ENCODE measurements around the gene SECISBP2.

Gene SECISBP2

GRCh38 chr9:89390578-89391116 is 72.3 kb downstream of the SECISBP2 start:
- intact Hi-C loops (cut with DNase I), result no loop called here
- no peak for DNase-seq

- no peak for DNase-seq
- intact Hi-C loops (cut with DNase I), result no loop called here
Measured at GRCh38 chr9:89391585-89391984, 73.3 kb downstream of the SECISBP2 start.

GRCh38 chr9:89394412-89394811 is 76.1 kb downstream of the SECISBP2 start:
- peak in 1 of 10 donors; percentile 79 for DNase-seq
- intact Hi-C loops (cut with DNase I), result no loop called here

DNA sequence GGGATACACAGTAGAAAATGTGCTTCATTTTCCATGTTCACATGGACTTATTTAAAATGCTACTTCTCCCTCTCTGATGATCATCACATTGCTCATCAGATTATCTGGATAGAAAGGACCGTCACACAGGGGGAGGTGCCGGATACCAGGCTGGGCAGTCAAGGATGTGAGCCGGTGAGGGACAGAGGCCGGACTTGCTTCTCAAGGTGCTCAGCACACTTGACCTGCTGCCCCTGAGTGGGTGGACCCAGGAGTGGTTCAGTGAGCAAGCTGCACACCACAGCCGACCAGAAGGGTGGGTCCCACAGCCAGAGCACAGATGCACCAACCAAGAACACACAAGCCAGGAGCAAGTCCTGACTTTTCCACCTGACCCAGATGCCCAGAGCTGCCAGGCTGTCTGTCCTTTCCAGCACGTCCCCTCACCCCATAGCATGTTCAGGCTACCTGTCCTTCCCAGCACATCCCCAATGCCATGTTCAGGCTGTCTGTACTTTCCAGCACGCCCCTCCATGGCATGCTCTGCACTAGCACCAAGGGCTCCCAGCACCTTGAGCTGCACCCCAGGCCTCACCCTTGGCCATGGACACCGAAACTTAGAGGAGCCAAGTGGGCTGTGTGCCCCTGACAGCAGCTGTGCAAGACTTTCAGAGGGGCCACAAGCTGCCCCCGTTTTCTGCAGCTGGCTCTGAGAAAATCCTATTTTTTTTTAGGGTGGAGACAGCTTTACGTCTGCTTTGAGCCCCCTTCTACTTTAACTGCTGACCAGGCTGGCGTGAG is 77.8 kb downstream of the SECISBP2 start:
- DNase-seq, result peak in 1 of 10 donors; percentile 70
- intact Hi-C loops (cut with DNase I), result no loop called here

DNA sequence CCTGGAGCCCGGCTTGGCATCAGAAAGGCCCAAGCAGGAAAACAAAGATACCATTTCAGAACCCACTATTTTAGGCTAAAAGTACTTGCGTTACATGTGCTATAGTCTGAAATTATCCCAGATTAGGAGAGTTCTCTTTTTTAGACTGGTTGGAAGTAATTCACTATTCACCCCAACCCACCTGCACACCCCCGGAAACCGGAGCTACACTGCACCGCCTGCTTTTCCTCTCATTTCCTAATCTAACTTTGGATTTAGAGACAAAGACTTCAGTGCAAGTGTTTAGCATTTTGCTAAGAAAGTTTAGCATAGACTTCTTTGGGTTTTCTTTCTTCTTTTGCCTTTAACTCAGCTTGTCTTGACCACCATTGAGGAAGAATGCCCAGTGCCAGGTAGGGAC is 79.2 kb downstream of the SECISBP2 start:
- DNase-seq, result peak in 1 of 10 donors; percentile 29
- intact Hi-C loops (cut with DNase I), result no loop called here

DNA sequence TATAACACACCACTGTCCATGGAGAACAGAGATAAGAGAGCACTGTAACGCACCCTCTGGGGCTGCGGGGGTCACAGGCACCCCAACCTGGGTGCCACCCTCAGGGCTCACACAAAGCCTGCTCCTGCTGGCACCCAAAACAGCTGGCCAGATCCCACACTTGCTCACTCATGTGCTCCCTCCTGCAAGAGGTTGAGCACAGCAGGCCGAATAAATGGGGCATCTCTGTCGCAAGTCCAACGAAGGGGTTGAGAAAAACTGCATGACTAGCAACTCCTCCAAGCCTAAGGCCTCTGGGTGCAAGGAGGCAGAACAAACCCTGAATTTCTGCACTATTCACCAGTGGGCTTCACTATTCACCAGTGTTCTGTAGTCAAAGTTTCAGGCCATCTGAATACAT is 80.3 kb downstream of the SECISBP2 start:
- DNase-seq, result peak in 1 of 10 donors; percentile 26
- intact Hi-C loops (cut with DNase I), result no loop called here

DNA sequence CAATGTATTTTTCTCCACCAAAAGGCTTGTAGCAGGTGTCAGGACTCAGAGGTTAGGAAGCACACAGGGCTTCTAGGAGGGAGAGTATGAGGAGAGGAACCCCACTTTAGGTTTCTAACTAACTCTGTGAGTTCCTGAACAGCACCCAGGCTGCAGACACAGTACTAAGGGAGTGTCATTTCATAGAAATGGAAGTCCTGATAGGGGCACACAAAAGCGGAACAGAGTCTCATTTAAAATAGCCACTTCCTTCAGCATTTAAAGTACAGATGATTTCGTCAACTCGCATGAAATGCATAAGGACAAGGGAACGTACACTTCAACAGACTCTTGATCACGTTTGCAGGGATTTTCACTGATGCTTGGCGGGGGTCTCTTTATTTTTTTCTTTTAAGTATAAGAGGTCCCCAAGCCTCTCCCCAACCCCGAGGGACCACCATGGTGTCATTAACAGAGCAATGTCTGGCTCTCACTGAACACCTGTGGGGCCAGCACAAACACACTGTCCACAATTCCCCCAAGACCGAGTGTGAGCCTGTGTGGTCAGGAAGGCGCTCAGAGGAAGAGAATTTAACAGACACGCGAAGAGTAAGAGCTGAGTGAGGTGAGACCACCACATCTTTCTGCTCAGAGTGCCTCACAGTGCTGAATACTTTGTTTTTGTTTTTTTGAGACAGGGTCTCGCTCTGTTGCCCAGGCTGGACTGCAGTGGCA is 82.3 kb downstream of the SECISBP2 start:
- intact Hi-C loops (cut with DNase I), result no loop called here
- DNase-seq, result peak in 1 of 10 donors; percentile 8

GRCh38 chr9:89402695-89403427 is 84.6 kb downstream of the SECISBP2 start:
- intact Hi-C loops (cut with DNase I), result no loop called here
- DNase-seq, result peak in 1 of 10 donors; percentile 59

DNA sequence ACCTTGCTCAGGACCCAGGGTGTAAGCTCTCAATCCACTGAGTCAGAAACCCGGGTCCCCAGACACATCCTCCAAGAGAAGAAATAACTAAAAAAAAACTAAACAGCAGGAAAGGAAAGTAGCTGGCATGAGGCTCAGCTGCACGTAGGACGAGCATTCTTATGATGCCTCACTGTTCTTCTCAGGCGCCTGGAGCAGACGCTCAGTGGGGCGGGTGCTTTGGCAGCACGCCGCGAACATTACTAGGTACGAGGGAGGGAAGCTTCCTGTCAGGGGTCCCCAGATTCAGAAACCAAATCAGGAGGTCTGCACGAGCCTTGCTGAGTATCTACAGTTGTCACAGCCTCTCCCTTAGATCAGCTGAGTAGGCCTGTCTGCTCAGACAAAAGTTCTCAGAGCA is 85.8 kb downstream of the SECISBP2 start:
- peak in 4 of 10 donors; percentile 55 to 91 (median 86) for DNase-seq
- intact Hi-C loops (cut with DNase I), result no loop called here

DNA sequence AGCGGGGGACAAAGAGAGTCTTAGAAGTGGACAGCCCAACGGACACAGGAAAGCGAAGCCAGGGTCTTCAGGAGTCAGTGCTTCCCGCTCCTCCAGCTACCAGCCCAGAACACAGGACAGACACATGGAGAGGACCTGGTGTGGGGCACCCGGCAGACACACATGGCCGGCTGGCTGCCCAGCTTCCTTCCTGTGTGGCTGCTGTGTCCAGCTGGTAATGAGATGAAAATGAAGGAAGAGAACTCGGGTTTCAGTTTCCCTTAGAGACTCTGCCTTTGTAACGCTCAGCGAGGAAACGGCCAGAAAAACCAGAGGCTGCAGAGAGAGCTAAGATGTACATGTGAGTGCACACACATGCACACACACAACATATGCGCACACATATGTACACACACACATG is 87.5 kb downstream of the SECISBP2 start:
- peak in 3 of 10 donors; percentile 36 to 88 (median 66) for DNase-seq
- intact Hi-C loops (cut with DNase I), result no loop called here

DNA sequence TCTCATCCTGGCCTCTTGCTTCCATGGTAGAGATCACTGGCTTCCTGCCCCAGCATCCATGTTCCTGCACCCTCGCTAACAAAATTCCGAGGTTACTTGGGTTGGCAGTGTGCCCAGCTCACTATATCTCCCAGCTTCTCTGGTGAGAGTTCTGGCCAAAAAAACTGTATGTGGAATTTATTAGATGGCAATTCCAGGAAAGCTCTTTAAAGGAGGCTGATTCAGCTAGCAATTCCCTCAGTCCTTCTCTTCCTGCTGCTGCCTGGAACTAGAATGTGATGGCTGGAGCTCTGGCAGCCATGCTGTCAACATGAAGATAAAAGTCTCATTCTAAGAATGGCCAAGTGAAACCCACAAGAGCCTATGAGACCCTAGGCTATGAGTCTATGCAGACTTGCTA is 88.8 kb downstream of the SECISBP2 start:
- intact Hi-C loops (cut with DNase I), result no loop called here
- DNase-seq, result peak in 1 of 10 donors; percentile 4

GRCh38 chr9:89408628-89409101 is 90.4 kb downstream of the SECISBP2 start:
- peak in 5 of 10 donors; percentile 23 to 92 (median 42) for DNase-seq
- intact Hi-C loops (cut with DNase I), result no loop called here
